Activated T-cell treated with anti-CD3 and anti-CD28 coated beads, Interleukin-2, amount 50 U/mL, for 72 hours (primary cell): Measurements from ENCODE around the gene ROPN1L. TPM values are rescaled to one million over a fixed set of nuclear protein-coding genes. Genes with fewer than 3 reads are reported as not detected.

Source experiments
- ATAC-seq, 2 donors: fragments of 150-1000 bp; cut with Tn5 transposase; replicated peaks in 1 of 2; 2 replicates each; pipeline ENCODE4 v1.10.0; 2021; ENCODE audit warnings: moderate library complexity in 2 of 2, mild to moderate bottlenecking in 1 of 2
- DNase-seq, 2 donors: peaks; one replicate each; pipeline ENCODE4 v3.0.0; 2021 to 2022; ENCODE audit warnings: mixed read lengths in 1 of 2
- H3K27ac Mint-ChIP-seq: one replicate; pipeline ENCODE4 v1.8.0; 2022; ENCODE audit warnings: mild to moderate bottlenecking, moderate library complexity, mixed read lengths
- H3K27me3 Mint-ChIP-seq: one replicate; pipeline ENCODE4 v1.8.0; 2022; ENCODE audit warnings: low read depth, mixed read lengths
- H3K36me3 Mint-ChIP-seq, 2 donors: one replicate each; pipeline ENCODE4 v1.8.0; 2022; ENCODE audit warnings: mixed read lengths in 2 of 2, mild to moderate bottlenecking in 1 of 2; ENCODE audit not compliant: insufficient read depth in 2 of 2
- H3K4me1 Mint-ChIP-seq: one replicate; pipeline ENCODE4 v1.8.0; 2022; ENCODE audit warnings: low read depth, mixed read lengths
- H3K4me3 Mint-ChIP-seq, 2 donors: one replicate each; pipeline ENCODE4 v1.8.0; 2022; ENCODE audit warnings: mild to moderate bottlenecking in 2 of 2, mixed read lengths in 2 of 2, moderate library complexity in 2 of 2
- H3K9me3 Mint-ChIP-seq, 2 donors: one replicate each; pipeline ENCODE4 v1.8.0; 2022; ENCODE audit warnings: mixed read lengths in 2 of 2
- total RNA-seq, 2 donors: library from RNA; stranded (reverse); gene quantifications; one replicate each; pipeline ENCODE4 v1.2.3, GENCODE V29; 2022

Gene ROPN1L
- total RNA-seq, 2 donors from 2014 or later = 0.26 to 0.58 TPM

- Mint-ChIP-seq H3K27me3 (peaks cover 6% of the 10 kb centered on the region), H3K27ac (no peak overlapping the region), H3K9me3 (no peaks in the 10 kb centered on the region), H3K4me3 (no peak overlapping the region), H3K36me3 (peaks cover 0 to 5% of the 10 kb centered on the region in 2 donors), H3K4me1 (peaks cover 27% of the 10 kb centered on the region)
- ATAC-seq (no peak), DNase-seq (no peak)
Observed at GRCh38 chr5:10438301-10438700, 3.4 kb upstream of the ROPN1L start.

GRCh38 chr5:10439692-10440091 lies 2.0 kb upstream of the ROPN1L start:
- Mint-ChIP-seq H3K27ac (peak overlapping the region; percentile 4), H3K27me3 (peaks cover 12% of the 10 kb centered on the region), H3K36me3 (no peaks in the 10 kb centered on the region), H3K4me1 (peaks cover 20% of the 10 kb centered on the region), H3K4me3 (no peak overlapping the region), H3K9me3 (no peaks in the 10 kb centered on the region)
- no peak for ATAC-seq
- DNase-seq = no peak

- no peak for DNase-seq
- ATAC-seq = no peak
- Mint-ChIP-seq H3K27ac (no peak overlapping the region), H3K27me3 (peaks cover 12% of the 10 kb centered on the region), H3K36me3 (peaks cover 0 to 2% of the 10 kb centered on the region in 2 donors), H3K9me3 (peaks cover 0 to 2% of the 10 kb centered on the region in 2 donors), H3K4me3 (peak overlapping the region; percentile 86 to 91), H3K4me1 (peaks cover 27% of the 10 kb centered on the region)
Observed at GRCh38 chr5:10440367-10440990, 1.2 kb upstream of the ROPN1L start.

- Mint-ChIP-seq H3K4me3 (peak overlapping the region; percentile 86 to 91), H3K9me3 (peaks cover 0 to 2% of the 10 kb centered on the region in 2 donors), H3K36me3 (peaks cover 2% of the 10 kb centered on the region in 2 donors), H3K4me1 (peaks cover 37% of the 10 kb centered on the region), H3K27me3 (peaks cover 12% of the 10 kb centered on the region), H3K27ac (no peak overlapping the region)
- ATAC-seq = peak; percentile 57 to 63
- DNase-seq = no peak
Observed at GRCh38 chr5:10441992-10442435, 335 bp downstream of the ROPN1L start.

- no peak for ATAC-seq
- H3K36me3 Mint-ChIP-seq = peaks cover 2% of the 10 kb centered on the region in 2 donors
- peaks cover 0 to 2% of the 10 kb centered on the region in 2 donors for H3K9me3 Mint-ChIP-seq
- H3K4me3 Mint-ChIP-seq = peak overlapping the region; percentile 86 to 91
- DNase-seq = no peak
- H3K27ac Mint-ChIP-seq = no peak overlapping the region
- H3K27me3 Mint-ChIP-seq = peaks cover 12% of the 10 kb centered on the region
- H3K4me1 Mint-ChIP-seq = peaks cover 39% of the 10 kb centered on the region
Observed at GRCh38 chr5:10442576-10442975, 897 bp downstream of the ROPN1L start.

- no peak for DNase-seq
- Mint-ChIP-seq H3K4me1 (peaks cover 38% of the 10 kb centered on the region), H3K4me3 (peak overlapping the region; percentile 21 to 39), H3K27me3 (peaks cover 12% of the 10 kb centered on the region), H3K27ac (peak overlapping the region; percentile 27), H3K36me3 (peaks cover 2% of the 10 kb centered on the region in 2 donors), H3K9me3 (peaks cover 0 to 2% of the 10 kb centered on the region in 2 donors)
- no peak for ATAC-seq
Observed at GRCh38 chr5:10445352-10445751, 3.7 kb downstream of the ROPN1L start.

- Mint-ChIP-seq H3K4me1 (peaks cover 28% of the 10 kb centered on the region), H3K27me3 (peaks cover 12% of the 10 kb centered on the region), H3K9me3 (peaks cover 0 to 2% of the 10 kb centered on the region in 2 donors), H3K27ac (no peak overlapping the region), H3K4me3 (no peak overlapping the region), H3K36me3 (peaks cover 2% of the 10 kb centered on the region in 2 donors)
- no peak for ATAC-seq
- DNase-seq = no peak
Observed at GRCh38 chr5:10446490-10446889, 4.8 kb downstream of the ROPN1L start.

- H3K9me3 Mint-ChIP-seq = peaks cover 0 to 2% of the 10 kb centered on the region in 2 donors
- peaks cover 27% of the 10 kb centered on the region for H3K4me1 Mint-ChIP-seq
- H3K27me3 Mint-ChIP-seq = peaks cover 12% of the 10 kb centered on the region
- DNase-seq (no peak), ATAC-seq (no peak)
- H3K36me3 Mint-ChIP-seq = peaks cover 2% of the 10 kb centered on the region in 2 donors
- no peak overlapping the region for H3K27ac Mint-ChIP-seq
- H3K4me3 Mint-ChIP-seq = no peak overlapping the region
Observed at GRCh38 chr5:10447041-10447440, 5.4 kb downstream of the ROPN1L start.

- Mint-ChIP-seq H3K4me3 (no peak overlapping the region), H3K27ac (no peak overlapping the region), H3K36me3 (peaks cover 2% of the 10 kb centered on the region in 2 donors), H3K27me3 (peaks cover under 1% of the 10 kb centered on the region), H3K9me3 (peaks cover 0 to 2% of the 10 kb centered on the region in 2 donors), H3K4me1 (peaks cover 23% of the 10 kb centered on the region)
- no peak for DNase-seq
- ATAC-seq = no peak
Observed at GRCh38 chr5:10448754-10449360, 7.2 kb downstream of the ROPN1L start.

- Mint-ChIP-seq H3K27me3 (no peaks in the 10 kb centered on the region), H3K27ac (no peak overlapping the region), H3K4me1 (peaks cover 12% of the 10 kb centered on the region), H3K4me3 (no peak overlapping the region), H3K36me3 (no peaks in the 10 kb centered on the region), H3K9me3 (no peaks in the 10 kb centered on the region)
- no peak for ATAC-seq
- no peak for DNase-seq
Observed at GRCh38 chr5:10451137-10451824, 9.6 kb downstream of the ROPN1L start.

- Mint-ChIP-seq H3K4me3 (no peak overlapping the region), H3K27me3 (no peaks in the 10 kb centered on the region), H3K36me3 (no peaks in the 10 kb centered on the region), H3K27ac (no peak overlapping the region), H3K4me1 (peaks cover 5% of the 10 kb centered on the region), H3K9me3 (no peaks in the 10 kb centered on the region)
- peak in 1 of 2 donors; percentile 31 for DNase-seq
- peak; percentile 80 to 83 for ATAC-seq
Observed at GRCh38 chr5:10452768-10453331, 11.2 kb downstream of the ROPN1L start.

GRCh38 chr5:10453545-10453944 lies 11.9 kb downstream of the ROPN1L start:
- ATAC-seq (no peak), DNase-seq (no peak)
- H3K27ac Mint-ChIP-seq = no peak overlapping the region
- H3K36me3 Mint-ChIP-seq = no peaks in the 10 kb centered on the region
- H3K4me1 Mint-ChIP-seq = peaks cover 5% of the 10 kb centered on the region
- no peaks in the 10 kb centered on the region for H3K27me3 Mint-ChIP-seq
- no peaks in the 10 kb centered on the region for H3K9me3 Mint-ChIP-seq
- no peak overlapping the region for H3K4me3 Mint-ChIP-seq
